Progenitor cell of endocrine pancreas (in vitro differentiated cells): ENCODE measurements around the gene ARHGAP6. TPM values are rescaled to one million over a fixed set of nuclear protein-coding genes. Genes with fewer than 3 reads are reported as not detected.

Experiments used
- DNase-seq: peaks from one replicate; pipeline ENCODE4 v3.0.0; 2021; ENCODE audit warnings: low spot score; ENCODE audit not compliant: unreplicated experiment
- H3K27ac Mint-ChIP-seq: 2 replicates; pipeline ENCODE4 v1.8.0; 2021; ENCODE audit warnings: mild to moderate bottlenecking, moderate library complexity, mixed read lengths
- H3K27me3 Mint-ChIP-seq: 2 replicates; pipeline ENCODE4 v1.8.0; 2021; ENCODE audit warnings: mixed read lengths
- H3K36me3 Mint-ChIP-seq: 2 replicates; pipeline ENCODE4 v1.8.0; 2022; ENCODE audit warnings: mixed read lengths; ENCODE audit not compliant: insufficient read depth
- H3K4me1 Mint-ChIP-seq: 2 replicates; pipeline ENCODE4 v1.8.0; 2021; ENCODE audit warnings: low read depth, mixed read lengths
- H3K4me3 Mint-ChIP-seq: 2 replicates; pipeline ENCODE4 v1.8.0; 2021; ENCODE audit warnings: low read depth, mild to moderate bottlenecking, moderate library complexity, mixed read lengths
- H3K9me3 Mint-ChIP-seq: 2 replicates; pipeline ENCODE4 v1.8.0; 2021; ENCODE audit warnings: low read depth, mixed read lengths
- CTCF ChIP-seq: fragments of 200-600 bp; sonication (generic); IDR thresholded peaks from one replicate; pipeline ENCODE4 v1.5.0; 2021; ENCODE audit warnings: antibody characterized with exemption, mild to moderate bottlenecking; ENCODE audit not compliant: unreplicated experiment
- total RNA-seq: library from RNA; stranded (reverse); gene quantifications from 2 replicates; pipeline ENCODE4 v1.2.1, GENCODE V29; 2021

The ARHGAP6 gene
- total RNA-seq, 1 donor from 2014 or later = 1.9 TPM

- Mint-ChIP-seq H3K4me3 (no peak overlapping the region), H3K9me3 (peaks cover 17% of the 10 kb centered on the region), H3K27ac (no peak overlapping the region), H3K27me3 (no peaks in the 10 kb centered on the region), H3K36me3 (no peaks in the 10 kb centered on the region), H3K4me1 (no peaks in the 10 kb centered on the region)
- no peak for DNase-seq
- TF ChIP-seq CTCF = peak; percentile 44
These were observed 106.7 kb downstream of the ARHGAP6 start for GRCh38 chrX:11558972-11559371.

GRCh38 chrX:11557120-11557519 is 108.6 kb downstream of the ARHGAP6 start:
- Mint-ChIP-seq H3K36me3 (no peaks in the 10 kb centered on the region), H3K9me3 (peaks cover 23% of the 10 kb centered on the region), H3K27ac (no peak overlapping the region), H3K4me3 (no peak overlapping the region), H3K4me1 (no peaks in the 10 kb centered on the region), H3K27me3 (no peaks in the 10 kb centered on the region)
- TF ChIP-seq CTCF = no peak
- DNase-seq = no peak

- Mint-ChIP-seq H3K27me3 (no peaks in the 10 kb centered on the region), H3K4me1 (peaks cover 6% of the 10 kb centered on the region), H3K36me3 (no peaks in the 10 kb centered on the region), H3K9me3 (peaks cover 26% of the 10 kb centered on the region), H3K4me3 (no peak overlapping the region), H3K27ac (no peak overlapping the region)
- no peak for DNase-seq
- TF ChIP-seq CTCF = no peak
These were observed 110.0 kb downstream of the ARHGAP6 start for GRCh38 chrX:11555759-11556158.

- no peak for TF ChIP-seq CTCF
- Mint-ChIP-seq H3K4me1 (peaks cover 7% of the 10 kb centered on the region), H3K27me3 (no peaks in the 10 kb centered on the region), H3K27ac (no peak overlapping the region), H3K36me3 (no peaks in the 10 kb centered on the region), H3K4me3 (no peak overlapping the region), H3K9me3 (peaks cover 31% of the 10 kb centered on the region)
- DNase-seq = no peak
These were observed 112.1 kb downstream of the ARHGAP6 start for GRCh38 chrX:11553594-11553993.

GRCh38 chrX:11551151-11551550 is 114.6 kb downstream of the ARHGAP6 start:
- no peak overlapping the region for H3K4me3 Mint-ChIP-seq
- DNase-seq = no peak
- TF ChIP-seq CTCF = no peak
- H3K36me3 Mint-ChIP-seq = no peaks in the 10 kb centered on the region
- H3K4me1 Mint-ChIP-seq = peaks cover 7% of the 10 kb centered on the region
- no peak overlapping the region for H3K27ac Mint-ChIP-seq
- H3K27me3 Mint-ChIP-seq = no peaks in the 10 kb centered on the region
- peaks cover 38% of the 10 kb centered on the region for H3K9me3 Mint-ChIP-seq

- Mint-ChIP-seq H3K9me3 (peaks cover 35% of the 10 kb centered on the region), H3K27me3 (no peaks in the 10 kb centered on the region), H3K4me3 (no peak overlapping the region), H3K36me3 (no peaks in the 10 kb centered on the region), H3K27ac (no peak overlapping the region), H3K4me1 (peaks cover 7% of the 10 kb centered on the region)
- DNase-seq = no peak
- TF ChIP-seq CTCF = no peak
These were observed 118.8 kb downstream of the ARHGAP6 start for GRCh38 chrX:11546917-11547316.
